ENCODE data around the gene ZDHHC22.

DNA sequence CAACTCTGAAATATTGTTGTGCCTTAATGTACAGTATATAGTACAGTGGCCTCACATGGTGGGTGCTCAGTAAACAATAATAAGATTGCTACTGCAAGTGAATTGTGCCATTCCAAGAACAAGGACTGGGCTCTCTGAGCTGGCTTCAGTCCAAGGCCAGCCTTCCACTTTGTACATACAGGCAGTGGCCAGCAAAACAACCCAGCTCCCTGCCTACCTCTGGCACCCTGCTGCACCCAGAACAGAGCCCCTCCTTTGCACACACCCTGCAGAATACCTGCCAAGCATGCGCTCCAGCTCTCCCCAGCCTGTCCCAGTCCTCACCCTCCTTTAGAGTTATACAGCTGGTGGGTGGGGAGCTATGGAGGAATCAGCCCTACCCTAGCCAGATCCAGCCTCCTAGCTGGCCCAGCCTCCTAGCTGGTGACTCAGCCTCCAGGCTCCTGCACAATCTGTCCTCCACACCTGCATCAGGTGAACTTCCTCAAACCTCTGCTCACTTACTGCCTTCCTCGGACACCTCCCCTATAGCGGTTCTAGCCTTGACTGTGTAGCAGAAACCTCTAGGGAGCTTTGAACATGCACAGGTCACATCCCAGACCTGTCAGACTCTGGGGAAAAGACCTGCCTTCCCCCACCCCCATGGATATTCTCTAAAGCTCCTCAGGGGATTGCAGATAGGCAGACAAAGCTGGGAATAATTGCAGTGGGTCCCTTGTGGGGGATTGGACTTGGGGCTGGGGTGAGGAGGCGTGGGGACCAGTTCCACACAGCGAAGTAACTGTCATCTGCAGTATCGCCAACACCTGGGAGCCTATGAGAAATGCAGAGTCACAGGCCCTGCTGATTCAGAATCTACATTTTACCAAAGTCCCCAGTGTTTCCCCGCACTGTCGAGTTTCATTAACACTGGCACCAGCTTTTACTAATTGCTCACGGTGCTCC is 17.9 kb downstream of the ZDHHC22 start:
- TF ChIP-seq, protein P1, sequence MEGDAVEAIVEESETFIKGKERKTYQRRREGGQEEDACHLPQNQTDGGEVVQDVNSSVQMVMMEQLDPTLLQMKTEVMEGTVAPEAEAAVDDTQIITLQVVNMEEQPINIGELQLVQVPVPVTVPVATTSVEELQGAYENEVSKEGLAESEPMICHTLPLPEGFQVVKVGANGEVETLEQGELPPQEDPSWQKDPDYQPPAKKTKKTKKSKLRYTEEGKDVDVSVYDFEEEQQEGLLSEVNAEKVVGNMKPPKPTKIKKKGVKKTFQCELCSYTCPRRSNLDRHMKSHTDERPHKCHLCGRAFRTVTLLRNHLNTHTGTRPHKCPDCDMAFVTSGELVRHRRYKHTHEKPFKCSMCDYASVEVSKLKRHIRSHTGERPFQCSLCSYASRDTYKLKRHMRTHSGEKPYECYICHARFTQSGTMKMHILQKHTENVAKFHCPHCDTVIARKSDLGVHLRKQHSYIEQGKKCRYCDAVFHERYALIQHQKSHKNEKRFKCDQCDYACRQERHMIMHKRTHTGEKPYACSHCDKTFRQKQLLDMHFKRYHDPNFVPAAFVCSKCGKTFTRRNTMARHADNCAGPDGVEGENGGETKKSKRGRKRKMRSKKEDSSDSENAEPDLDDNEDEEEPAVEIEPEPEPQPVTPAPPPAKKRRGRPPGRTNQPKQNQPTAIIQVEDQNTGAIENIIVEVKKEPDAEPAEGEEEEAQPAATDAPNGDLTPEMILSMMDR (IDR thresholded peaks at IDR 0.05) = no peak
- TF ChIP-seq POLR2A (IDR thresholded peaks at IDR 0.05) = no peak

All from testis (tissue), 2 donors.